ENCODE measurements around the gene LGALS9.
A peak's percentile ranks its signal among the peaks of the same experiment; 100 is the strongest.

The LGALS9 gene

DNA sequence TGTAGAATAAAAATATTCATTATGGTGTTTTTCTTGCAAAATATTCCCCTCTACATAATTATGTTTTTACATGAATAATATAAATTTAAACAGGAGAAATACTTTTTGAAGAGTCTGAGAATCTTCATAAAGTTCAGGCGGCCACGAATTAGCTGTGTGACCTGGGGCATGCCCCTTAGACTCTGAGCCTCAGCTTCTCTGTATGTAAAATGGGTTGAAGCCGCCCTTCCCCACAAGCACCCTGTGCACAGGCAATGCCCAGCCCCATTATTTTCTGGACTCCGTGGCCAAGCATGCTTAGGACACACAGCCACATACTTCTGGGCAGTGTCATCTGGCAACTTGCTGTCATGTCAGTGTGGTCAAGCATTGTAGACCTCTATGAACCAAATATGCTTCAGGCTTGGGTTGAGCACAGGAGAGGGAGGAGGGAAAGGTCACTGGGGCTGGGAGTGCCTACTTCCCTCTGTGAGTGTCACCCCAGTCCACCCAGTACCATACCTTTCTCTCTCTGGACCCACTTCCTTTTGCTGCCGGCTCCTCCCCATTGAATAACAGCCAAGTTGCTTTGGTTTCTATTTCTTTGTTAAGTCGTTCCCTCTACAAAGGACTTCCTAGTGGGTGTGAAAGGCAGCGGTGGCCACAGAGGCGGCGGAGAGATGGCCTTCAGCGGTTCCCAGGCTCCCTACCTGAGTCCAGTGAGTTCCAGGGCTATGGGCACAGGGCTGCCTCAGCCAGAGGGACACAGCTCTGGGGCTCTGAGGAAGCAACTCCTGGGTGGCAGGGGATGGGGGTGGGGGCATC lies at the start of gene LGALS9:
TSS of gene LGALS9 (plus strand) at position 582 of the 804 bp plus-strand sequence. CDS start at position 660, 78 bp downstream.
- Mint-ChIP-seq H3K9me3 (no peaks in the 10 kb centered on the region), H3K4me1 (peaks cover 21% of the 10 kb centered on the region), H3K27me3 (ENCODE audit: low read depth) (no peaks in the 10 kb centered on the region), H3K27ac (peak within 1 kb of the TSS in 2 of 3 experiments; percentile 54 to 63), H3K36me3 (ENCODE audit: low read depth) (peaks cover 10% of the 10 kb centered on the region), H3K4me3 (no peak within 1 kb of the TSS)
- TF ChIP-seq CTCF (IDR thresholded peaks at IDR 0.05; ENCODE audit: unreplicated experiment in 3 of 3): no peak

GRCh38 chr17:27582696-27583095 lies 48.3 kb upstream of the LGALS9 start:
- TF ChIP-seq CTCF (IDR thresholded peaks at IDR 0.05; ENCODE audit: unreplicated experiment in 3 of 3): no peak
- H3K27me3 Mint-ChIP-seq (ENCODE audit: low read depth): peaks cover 9% of the 10 kb centered on the region
- H3K36me3 Mint-ChIP-seq (ENCODE audit: low read depth): peaks cover 17% of the 10 kb centered on the region
- no peak overlapping the region for H3K27ac Mint-ChIP-seq
- H3K9me3 Mint-ChIP-seq: no peaks in the 10 kb centered on the region
- H3K4me3 Mint-ChIP-seq: no peak overlapping the region
- H3K4me1 Mint-ChIP-seq: peaks cover 50% of the 10 kb centered on the region

GRCh38 chr17:27585153-27585681 lies 45.8 kb upstream of the LGALS9 start:
- Mint-ChIP-seq H3K27me3 (ENCODE audit: low read depth) (peaks cover 9% of the 10 kb centered on the region), H3K27ac (peak overlapping the region in 2 of 3 experiments; percentile 68 to 72), H3K9me3 (no peaks in the 10 kb centered on the region), H3K4me1 (peaks cover 43% of the 10 kb centered on the region), H3K4me3 (no peak overlapping the region), H3K36me3 (ENCODE audit: low read depth) (peaks cover 28% of the 10 kb centered on the region)
- no peak for TF ChIP-seq CTCF (IDR thresholded peaks at IDR 0.05; ENCODE audit: unreplicated experiment in 3 of 3)

- Mint-ChIP-seq H3K4me1 (peaks cover 49% of the 10 kb centered on the region), H3K27me3 (ENCODE audit: low read depth) (peaks cover 9% of the 10 kb centered on the region), H3K27ac (peak overlapping the region in 2 of 3 experiments; percentile 68 to 72), H3K36me3 (ENCODE audit: low read depth) (peaks cover 28% of the 10 kb centered on the region), H3K4me3 (no peak overlapping the region), H3K9me3 (no peaks in the 10 kb centered on the region)
- no peak for TF ChIP-seq CTCF (IDR thresholded peaks at IDR 0.05; ENCODE audit: unreplicated experiment in 3 of 3)
These were observed 45.2 kb upstream of the LGALS9 start for GRCh38 chr17:27585792-27586191.

DNA sequence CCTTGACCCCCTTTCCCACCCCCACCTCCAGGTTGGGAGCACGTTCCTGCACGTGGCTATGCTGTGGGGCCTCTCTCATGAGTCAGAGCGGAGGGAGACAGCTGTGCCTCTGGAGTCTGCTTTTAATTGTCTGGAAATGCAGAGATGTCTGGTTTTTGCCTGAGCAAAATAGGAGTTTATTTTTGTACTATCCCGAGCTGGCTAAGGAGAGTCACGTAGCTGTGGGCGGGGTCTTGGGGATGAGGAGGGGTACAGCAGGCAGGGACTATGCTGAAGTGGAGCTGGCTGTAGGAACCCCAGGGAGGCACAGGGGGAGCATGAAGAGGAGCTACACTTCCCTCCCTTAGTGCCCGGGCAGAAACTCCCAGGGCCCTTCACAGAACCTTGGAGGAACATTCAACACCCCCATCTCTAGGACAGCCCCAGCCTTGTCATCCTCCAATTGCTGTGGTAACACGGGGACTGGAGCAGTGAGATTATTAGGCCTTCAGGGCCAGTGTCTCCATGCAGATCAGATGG lies 44.7 kb upstream of the LGALS9 start:
- no peak overlapping the region for H3K4me3 Mint-ChIP-seq
- H3K27me3 Mint-ChIP-seq (ENCODE audit: low read depth): peaks cover 9% of the 10 kb centered on the region
- H3K4me1 Mint-ChIP-seq: peaks cover 51% of the 10 kb centered on the region
- H3K27ac Mint-ChIP-seq: peak overlapping the region in 2 of 3 experiments; percentile 68 to 72
- no peak for TF ChIP-seq CTCF (IDR thresholded peaks at IDR 0.05; ENCODE audit: unreplicated experiment in 3 of 3)
- no peaks in the 10 kb centered on the region for H3K9me3 Mint-ChIP-seq
- H3K36me3 Mint-ChIP-seq (ENCODE audit: low read depth): peaks cover 28% of the 10 kb centered on the region

All from nephron (organoid).